Hematopoietic multipotent progenitor cell treated with erythropoietin and hydrocortisone succinate and interleukin-3 and kit ligand, for 4 days (in vitro differentiated cells): ENCODE results near the gene P2RY8.
"Not testable (repeated sequence)": the region's sequence is repeated elsewhere in the genome, so short reads cannot be mapped to it uniquely, and the experiment has no call there.

ENCODE experiments used
- DNase-seq: peaks from one replicate; pipeline ENCODE4 v3.0.0-alpha.2; 2015

Gene P2RY8

DNA sequence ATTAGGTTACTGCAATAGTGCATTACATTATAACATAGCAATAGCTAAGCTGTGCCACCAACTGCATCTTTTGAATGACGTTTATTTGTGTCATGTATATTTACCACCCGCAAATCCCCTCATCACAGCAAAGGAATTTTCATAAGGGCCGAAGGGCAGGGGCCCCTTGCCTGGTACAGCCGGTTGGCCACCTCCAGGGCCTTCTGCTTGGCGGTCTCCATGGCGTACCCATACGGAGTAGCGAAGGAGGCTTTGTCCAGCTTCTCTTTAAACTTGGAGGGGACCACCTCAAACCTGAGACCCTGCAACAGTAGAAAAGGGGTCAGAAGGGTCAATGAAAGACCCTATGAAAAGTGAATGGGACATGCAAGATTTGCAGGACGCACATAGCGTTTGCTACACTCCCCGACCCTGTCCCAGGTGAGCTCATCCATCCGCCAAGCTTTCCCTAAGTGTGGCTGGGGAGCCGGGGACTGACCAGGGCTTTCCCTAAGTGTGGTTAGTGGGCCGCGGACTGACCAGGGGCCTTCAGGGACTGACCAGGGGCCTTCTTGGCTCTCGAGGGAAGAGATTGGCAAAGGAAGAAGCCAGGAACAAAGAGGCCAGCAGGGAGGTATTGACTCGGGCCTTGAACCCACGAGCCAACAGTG, 94.8 kb downstream of the P2RY8 start:
- no peak for DNase-seq

- no peak for DNase-seq
Observed at GRCh38 chrX:1440506-1440905, 96.5 kb downstream of the P2RY8 start.

DNA sequence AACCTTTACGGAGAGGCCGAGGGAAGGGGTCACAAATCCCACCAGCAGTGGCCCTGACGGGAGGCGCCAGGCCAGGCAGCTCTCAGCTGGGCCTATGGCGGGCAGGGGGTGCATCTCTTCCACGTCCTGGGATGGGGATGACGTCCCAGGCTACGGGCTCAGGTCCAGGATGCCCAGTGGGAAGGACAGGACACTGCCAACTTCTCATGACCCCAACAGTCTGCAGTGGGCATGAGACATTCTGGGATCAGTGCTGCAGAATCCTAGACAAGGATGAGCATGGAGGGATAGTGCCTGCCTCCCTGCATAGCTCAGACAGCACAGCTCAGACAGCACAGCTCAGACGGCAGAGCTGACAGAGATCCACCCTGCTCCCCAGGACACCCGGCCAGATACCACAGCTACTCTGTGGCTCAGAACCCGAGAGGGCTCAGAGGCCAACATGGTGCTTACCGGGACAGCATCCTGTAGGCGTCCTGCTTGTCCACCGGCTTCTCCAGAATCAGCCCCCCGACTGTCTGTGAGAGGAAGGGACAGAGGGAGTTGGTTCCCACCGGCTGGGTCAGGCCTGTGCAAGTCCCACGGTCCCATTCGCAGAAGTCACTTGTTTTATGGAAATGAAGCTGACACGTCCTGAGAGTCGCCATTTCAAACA, 101.6 kb downstream of the P2RY8 start:
- DNase-seq: no peak

GRCh38 chrX:1434871-1435240, 102.1 kb downstream of the P2RY8 start:
- no peak for DNase-seq

GRCh38 chrX:1433646-1434357, 103.2 kb downstream of the P2RY8 start:
- DNase-seq: no peak

GRCh38 chrX:1430451-1430850, 106.5 kb downstream of the P2RY8 start:
- no peak for DNase-seq

DNA sequence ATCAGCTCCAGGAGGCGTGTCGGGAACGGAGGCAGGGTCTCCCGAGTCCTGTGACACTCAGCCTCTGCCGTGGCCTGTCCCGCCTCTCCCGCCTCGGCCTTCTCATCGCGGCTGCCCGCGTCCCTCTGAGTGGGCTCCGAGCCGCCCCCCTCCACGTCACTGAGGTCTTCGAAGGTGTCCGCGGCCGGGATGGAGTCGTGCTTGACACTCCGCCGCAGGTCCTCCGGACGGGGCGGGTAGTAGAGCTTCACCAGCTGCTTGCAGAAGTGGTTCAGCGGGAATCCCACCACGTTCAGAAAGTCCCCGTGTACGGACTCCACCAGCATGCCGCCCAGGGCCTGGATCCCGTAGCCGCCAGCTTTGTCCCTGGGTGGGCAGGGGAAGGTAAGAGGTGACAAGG, 109.2 kb downstream of the P2RY8 start:
- DNase-seq: no peak

- not testable (repeated sequence) for DNase-seq
Observed at GRCh38 chrX:1426321-1426720, 110.7 kb downstream of the P2RY8 start.

DNA sequence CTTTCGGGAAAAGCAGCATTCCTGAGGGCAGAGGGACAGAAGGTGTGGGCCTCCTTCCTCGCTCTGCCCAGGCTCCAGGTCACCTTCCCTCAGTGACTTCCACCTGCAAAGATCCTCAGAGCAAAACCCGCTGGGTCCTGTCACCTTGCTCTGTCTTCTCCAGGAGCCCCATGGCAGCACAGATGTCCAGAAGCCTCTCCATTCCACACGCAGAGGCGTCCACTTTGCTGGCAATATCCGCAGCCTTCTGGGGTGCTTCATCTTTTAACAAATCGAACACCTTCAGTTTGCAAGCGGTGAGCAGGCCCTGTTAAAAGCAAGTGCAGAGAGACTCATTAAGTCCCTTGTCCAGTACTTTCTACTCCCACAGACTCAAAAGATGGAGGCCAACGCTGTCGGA, 111.6 kb downstream of the P2RY8 start:
- DNase-seq: no peak

GRCh38 chrX:1424147-1424851, 112.7 kb downstream of the P2RY8 start:
- DNase-seq: no peak

GRCh38 chrX:1423215-1423614, 113.8 kb downstream of the P2RY8 start:
- DNase-seq: no peak

GRCh38 chrX:1422135-1422465, 114.9 kb downstream of the P2RY8 start:
- DNase-seq: no peak

- DNase-seq: no peak
Observed at GRCh38 chrX:1421433-1422134, 115.4 kb downstream of the P2RY8 start.

DNA sequence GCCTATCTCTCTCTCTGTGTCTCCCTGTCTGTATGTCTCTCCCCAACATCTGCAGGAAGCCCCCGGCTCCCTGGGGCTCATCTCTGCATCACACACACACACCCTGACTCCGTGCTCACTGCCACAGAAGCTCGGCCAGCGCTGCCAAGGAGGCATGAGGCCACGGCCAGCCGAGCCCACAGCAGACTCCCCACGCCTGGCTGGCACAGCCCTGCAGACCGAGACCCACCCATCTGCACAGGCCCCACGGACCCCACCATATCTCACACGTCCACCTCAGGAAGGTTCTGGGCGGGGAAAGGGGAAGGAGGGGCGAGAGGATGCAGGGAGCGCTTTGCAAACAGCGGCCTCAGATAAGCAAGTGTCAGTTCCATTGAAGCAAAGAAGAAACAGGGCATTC, 116.6 kb downstream of the P2RY8 start:
- DNase-seq: peak; percentile 82

DNA sequence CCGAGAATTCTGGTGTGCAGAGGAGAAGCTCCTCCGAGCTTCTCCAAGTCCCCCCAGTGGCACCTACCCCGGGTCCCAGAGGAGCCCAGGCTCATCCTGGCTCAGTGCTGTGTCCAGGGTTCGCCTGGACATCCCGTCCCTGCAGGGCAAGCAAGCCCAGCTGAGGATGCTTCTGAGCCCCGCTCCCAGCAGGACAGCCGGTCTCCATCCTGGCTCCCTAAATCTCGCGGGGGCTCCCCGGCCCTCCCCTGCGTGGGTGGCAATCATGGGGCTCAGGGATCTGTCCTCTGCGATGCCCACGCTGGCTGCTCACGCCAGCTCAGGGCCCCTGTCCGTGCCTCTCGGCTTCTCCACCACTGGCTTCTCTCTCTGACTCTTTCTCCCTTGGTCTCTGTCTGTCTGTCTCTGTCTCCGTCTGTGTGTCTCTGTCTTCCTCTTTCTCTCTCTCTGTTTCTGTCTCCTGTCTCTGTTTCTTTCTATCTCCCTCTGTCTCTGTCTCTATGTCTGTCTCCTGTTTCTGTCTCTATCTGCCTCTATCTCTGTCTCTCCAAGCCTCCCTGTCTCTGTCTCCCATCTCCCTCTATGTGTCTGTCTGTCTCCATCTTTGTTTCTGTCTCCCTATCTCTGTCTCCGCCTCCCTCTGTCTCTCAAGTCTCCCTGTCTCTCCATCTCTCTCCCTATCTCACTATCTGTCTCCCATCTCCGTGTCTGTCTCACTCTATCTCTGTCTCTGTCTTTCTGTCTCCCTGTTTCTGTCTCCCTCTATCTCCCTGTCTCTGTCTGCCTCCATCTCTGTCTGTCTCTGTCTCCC, 117.2 kb downstream of the P2RY8 start:
- no peak for DNase-seq

DNA sequence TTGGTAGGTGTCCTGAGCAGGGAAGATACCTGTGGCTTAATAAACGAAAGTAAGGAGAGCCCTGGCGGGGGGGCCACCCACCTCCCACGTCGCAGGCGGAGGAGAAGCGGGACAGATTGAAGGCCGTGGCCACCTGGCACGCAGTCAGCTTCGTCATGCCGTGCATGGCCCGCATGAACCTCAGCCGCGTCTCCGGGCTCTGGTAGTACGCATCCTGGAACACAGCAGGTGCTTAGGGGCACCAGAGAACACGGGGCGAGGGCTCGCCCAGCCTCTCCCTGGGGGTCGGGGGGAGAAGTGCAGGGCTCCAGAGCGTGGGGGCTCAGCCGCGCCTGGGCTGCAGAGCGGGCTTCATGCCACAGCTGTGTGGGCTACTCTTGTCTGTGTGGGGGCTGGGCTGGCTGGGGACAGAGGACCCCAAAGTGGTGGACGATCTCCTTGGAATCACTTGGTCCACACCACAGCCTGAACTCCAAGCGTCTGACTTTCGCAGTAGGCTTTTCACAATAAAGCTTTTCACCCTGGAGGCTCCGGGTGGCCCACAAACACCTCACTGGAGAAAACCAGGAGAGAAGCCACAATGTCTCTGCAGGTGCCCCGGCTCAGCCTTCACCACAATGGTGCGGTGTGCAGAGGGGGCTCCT, 118.0 kb downstream of the P2RY8 start:
- no peak for DNase-seq

GRCh38 chrX:1417921-1418771, 118.8 kb downstream of the P2RY8 start:
- DNase-seq: no peak

- no peak for DNase-seq
Observed at GRCh38 chrX:1416965-1417760, 119.8 kb downstream of the P2RY8 start.

DNA sequence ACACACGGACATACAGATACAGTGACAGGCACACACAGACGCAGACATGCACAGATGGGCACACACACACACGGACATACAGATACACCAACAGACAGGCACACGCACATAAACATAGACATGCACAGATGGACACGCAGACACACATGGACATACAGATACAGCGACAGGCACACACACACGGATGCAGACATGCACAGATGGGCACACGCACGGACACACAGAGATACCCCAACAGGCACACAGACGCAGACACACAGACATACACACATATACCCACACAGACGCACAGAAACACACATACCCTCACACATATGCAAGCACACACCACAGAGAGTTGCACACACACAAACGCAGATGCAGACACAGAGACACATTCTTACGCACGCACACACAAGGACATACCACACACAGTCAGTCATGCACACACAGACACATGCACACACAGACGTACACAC, 120.6 kb downstream of the P2RY8 start:
- no peak for DNase-seq
